SK-N-MC (cell line): ENCODE data around the gene GRXCR1.

ENCODE experiments used
- DNase-seq: peaks from one replicate; pipeline ENCODE4 v3.0.0-alpha.2; 2011; ENCODE audit warnings: low read depth, low spot score
- H3K27ac ChIP-seq: fragments of 200-600 bp; sonication (generic); 2 replicates; pipeline ENCODE4 v1.5.1; 2016; ENCODE audit warnings: mixed run types
- H3K36me3 ChIP-seq: fragments of 200-600 bp; sonication (generic); 2 replicates; pipeline ENCODE4 v1.6.1; 2017; ENCODE audit warnings: antibody characterized with exemption, low read length, mixed read lengths; ENCODE audit not compliant: insufficient read depth
- H3K4me3 ChIP-seq: fragments of 200-600 bp; sonication (generic); 2 replicates; pipeline ENCODE4 v1.5.1; 2016
- H3K9ac ChIP-seq: fragments of 200-600 bp; sonication (generic); 2 replicates; pipeline ENCODE4 v1.8.0; 2017; ENCODE audit warnings: mixed run types, mixed read lengths; ENCODE audit not compliant: insufficient read length
- H3K9me3 ChIP-seq: fragments of 200-600 bp; sonication (generic); 2 replicates; pipeline ENCODE4 v1.6.1; 2017; ENCODE audit warnings: low read depth, mild to moderate bottlenecking, antibody characterized with exemption, low read length, moderate library complexity, mixed read lengths
- EZH2 ChIP-seq: fragments of 200-600 bp; sonication (generic); IDR thresholded peaks from one replicate; pipeline ENCODE4 v1.6.1; 2017; ENCODE audit warnings: antibody characterized with exemption
- FOXP2 ChIP-seq: optimal IDR thresholded peaks from 2 replicates; pipeline ENCODE3; 2011; ENCODE audit warnings: mild to moderate bottlenecking, moderate library complexity; ENCODE audit not compliant: insufficient read depth; ENCODE audit errors: extremely low read length, control extremely low read depth
- POLR2AphosphoS5 ChIP-seq: IDR thresholded peaks from 2 replicates; pipeline ENCODE4 v1.6.1; 2012; ENCODE audit warnings: mild to moderate bottlenecking, low read depth, low read length, borderline replicate concordance

Gene GRXCR1

GRCh38 chr4:42892413-42892812, at the start of gene GRXCR1:
Gene GRXCR1, plus strand, starts transcription at chr4:42892713. Its CDS starts 554 bp downstream, at chr4:42893267.
- no peaks in the 10 kb centered on the region for H3K9me3 ChIP-seq
- no peak for DNase-seq
- no peak within 1 kb of the TSS for H3K4me3 ChIP-seq
- no peak within 1 kb of the TSS for H3K9ac ChIP-seq
- no peaks in the 10 kb centered on the region for H3K36me3 ChIP-seq
- TF ChIP-seq FOXP2 (no peak), EZH2 (no peak), POLR2AphosphoS5 (no peak)
- no peak within 1 kb of the TSS for H3K27ac ChIP-seq

GRCh38 chr4:42843694-42844093, 48.8 kb upstream of the GRXCR1 start:
- TF ChIP-seq FOXP2 (no peak), EZH2 (no peak), POLR2AphosphoS5 (no peak)
- Histone ChIP-seq H3K4me3 (no peak overlapping the region), H3K9ac (no peak overlapping the region), H3K27ac (no peak overlapping the region), H3K36me3 (no peaks in the 10 kb centered on the region), H3K9me3 (no peaks in the 10 kb centered on the region)
- DNase-seq = no peak

GRCh38 chr4:42844422-42845070, 48.0 kb upstream of the GRXCR1 start:
- no peak for DNase-seq
- TF ChIP-seq POLR2AphosphoS5 = no peak
- TF ChIP-seq FOXP2 = no peak
- no peak for TF ChIP-seq EZH2
- H3K36me3 ChIP-seq = no peaks in the 10 kb centered on the region
- H3K9ac ChIP-seq = no peak overlapping the region
- H3K27ac ChIP-seq = no peak overlapping the region
- H3K4me3 ChIP-seq = no peak overlapping the region
- H3K9me3 ChIP-seq = no peaks in the 10 kb centered on the region

GRCh38 chr4:42845586-42845985, 46.9 kb upstream of the GRXCR1 start:
- Histone ChIP-seq H3K9me3 (no peaks in the 10 kb centered on the region), H3K4me3 (no peak overlapping the region), H3K9ac (no peak overlapping the region), H3K27ac (no peak overlapping the region), H3K36me3 (no peaks in the 10 kb centered on the region)
- DNase-seq = no peak
- TF ChIP-seq POLR2AphosphoS5 (no peak), FOXP2 (no peak), EZH2 (no peak)

GRCh38 chr4:42855779-42856178, 36.7 kb upstream of the GRXCR1 start:
- no peak for DNase-seq
- Histone ChIP-seq H3K4me3 (no peak overlapping the region), H3K9me3 (no peaks in the 10 kb centered on the region), H3K9ac (no peak overlapping the region), H3K27ac (no peak overlapping the region), H3K36me3 (no peaks in the 10 kb centered on the region)
- TF ChIP-seq EZH2 (no peak), FOXP2 (no peak), POLR2AphosphoS5 (no peak)

- Histone ChIP-seq H3K27ac (no peak overlapping the region), H3K9ac (no peak overlapping the region), H3K36me3 (no peaks in the 10 kb centered on the region), H3K9me3 (no peaks in the 10 kb centered on the region), H3K4me3 (no peak overlapping the region)
- peak; percentile 12 for DNase-seq
- TF ChIP-seq POLR2AphosphoS5 = no peak
- no peak for TF ChIP-seq EZH2
- no peak for TF ChIP-seq FOXP2
These were observed 26.8 kb upstream of the GRXCR1 start for GRCh38 chr4:42865572-42866189.

- no peaks in the 10 kb centered on the region for H3K36me3 ChIP-seq
- no peak for DNase-seq
- H3K9me3 ChIP-seq = no peaks in the 10 kb centered on the region
- no peak overlapping the region for H3K9ac ChIP-seq
- H3K4me3 ChIP-seq = no peak overlapping the region
- TF ChIP-seq POLR2AphosphoS5 (no peak), FOXP2 (no peak), EZH2 (no peak)
- no peak overlapping the region for H3K27ac ChIP-seq
These were observed 21.3 kb upstream of the GRXCR1 start for GRCh38 chr4:42871261-42871660.

- Histone ChIP-seq H3K9me3 (no peaks in the 10 kb centered on the region), H3K27ac (no peak overlapping the region), H3K9ac (no peak overlapping the region), H3K36me3 (no peaks in the 10 kb centered on the region), H3K4me3 (no peak overlapping the region)
- DNase-seq = no peak
- TF ChIP-seq POLR2AphosphoS5 = no peak
- no peak for TF ChIP-seq FOXP2
- no peak for TF ChIP-seq EZH2
These were observed 20.7 kb upstream of the GRXCR1 start for GRCh38 chr4:42871671-42872290.
